HG02884 (cell line): Measurements from ENCODE around the gene CTRB1.

Experiments
- ATAC-seq: cut with Tn5 transposase; IDR thresholded peaks from one replicate; pipeline ENCODE4 v1.9.1; 2021; ENCODE audit warnings: mild to moderate bottlenecking, moderate library complexity; ENCODE audit not compliant: unreplicated experiment

Gene CTRB1

DNA sequence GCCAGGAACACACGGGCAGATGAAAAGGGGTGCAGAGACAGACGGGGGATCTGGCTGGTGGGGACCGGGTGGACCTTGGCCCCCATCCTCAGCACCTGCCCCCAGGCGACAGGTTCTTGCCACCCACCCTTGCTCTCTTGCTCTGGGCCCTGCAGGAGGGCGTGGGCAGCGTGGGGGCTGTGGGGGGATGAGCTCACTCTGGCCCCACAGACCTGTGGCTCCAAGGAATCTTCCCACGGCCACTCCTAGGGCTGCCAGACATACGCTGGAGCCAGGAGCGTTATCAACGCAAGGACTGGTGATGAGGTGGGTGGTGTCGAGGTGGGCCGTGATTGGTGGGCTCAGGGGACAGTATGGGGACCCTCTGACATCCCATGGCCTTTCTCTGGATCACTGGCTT, 6.3 kb downstream of the CTRB1 start:
- no peak for ATAC-seq

- no peak for ATAC-seq
These were observed 7.1 kb downstream of the CTRB1 start for GRCh38 chr16:75225678-75226515.

DNA sequence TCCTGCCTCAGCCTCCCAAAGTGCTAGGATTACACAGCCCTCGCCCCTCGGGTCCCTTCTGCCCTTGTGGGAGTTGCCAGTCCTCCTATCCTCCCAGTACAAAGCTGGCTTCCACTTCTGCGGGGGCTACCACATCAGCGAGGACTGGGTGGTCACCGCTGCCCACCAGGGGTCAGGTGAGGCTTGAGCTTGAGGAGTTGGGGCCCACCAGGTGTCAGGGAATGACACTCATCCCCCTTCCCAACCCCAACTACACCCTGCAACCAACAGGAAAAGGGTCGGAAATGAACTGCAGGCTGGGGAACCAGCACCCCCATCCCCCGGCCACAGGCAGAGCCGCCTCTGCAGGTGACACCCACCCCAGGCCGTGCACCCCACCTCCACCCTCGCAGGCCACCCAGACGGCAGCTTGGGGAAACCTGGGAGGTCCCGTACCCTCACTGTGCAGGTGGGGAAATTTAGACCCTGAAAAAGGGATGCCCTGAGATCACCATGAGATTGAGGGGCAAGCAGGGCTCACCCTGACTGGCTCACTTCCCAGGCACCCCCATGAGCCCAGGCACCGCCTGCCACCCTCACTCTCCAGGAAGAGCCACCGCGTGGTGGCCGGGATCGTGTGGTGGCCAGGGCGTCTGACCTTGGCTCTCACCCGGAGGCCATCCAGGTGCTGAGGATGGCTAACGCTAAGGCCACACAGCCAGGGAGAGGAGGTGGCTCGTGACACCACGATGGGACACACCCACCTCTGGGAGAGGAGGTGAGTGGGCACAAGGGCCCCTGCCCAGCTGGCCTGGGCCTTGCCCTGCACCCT, 8.0 kb downstream of the CTRB1 start:
- no peak for ATAC-seq

DNA sequence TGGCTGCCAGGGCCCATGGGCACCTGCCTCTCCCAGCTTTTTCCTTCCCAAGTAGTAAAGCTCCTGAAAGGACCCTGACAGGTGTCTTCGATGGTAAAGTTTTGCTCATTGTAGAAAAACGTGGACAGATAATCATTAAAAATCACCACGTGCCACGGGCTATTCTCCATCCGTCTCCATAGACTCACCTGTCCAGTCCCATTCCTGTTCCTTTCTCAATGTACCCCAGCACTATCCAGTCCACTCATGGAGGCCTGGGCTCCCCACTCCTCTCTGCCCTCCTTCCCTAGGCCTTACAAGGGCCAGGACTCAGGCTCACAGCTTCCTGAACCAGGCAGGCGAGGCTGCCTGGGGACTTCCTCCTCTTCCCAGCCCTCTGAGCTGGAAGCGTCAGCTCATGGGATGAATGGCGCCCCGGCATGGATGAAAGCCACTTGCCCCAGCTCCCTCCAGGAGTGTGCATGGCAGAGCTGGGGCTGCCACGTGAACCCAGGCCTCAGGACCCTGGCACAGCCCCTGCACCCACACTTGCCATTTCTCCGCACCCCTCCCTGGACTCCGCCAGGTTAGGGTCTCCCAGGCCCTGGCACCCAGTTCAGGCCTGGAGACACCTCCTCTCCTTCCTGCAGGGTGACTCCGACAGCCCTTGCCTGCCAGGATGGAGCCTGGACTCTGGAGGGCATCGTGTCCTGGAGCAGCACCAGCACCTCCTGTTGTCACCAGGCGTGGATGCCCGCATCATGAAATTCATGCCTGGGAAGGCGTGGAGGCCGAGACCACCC, 8.8 kb downstream of the CTRB1 start:
- ATAC-seq: no peak

DNA sequence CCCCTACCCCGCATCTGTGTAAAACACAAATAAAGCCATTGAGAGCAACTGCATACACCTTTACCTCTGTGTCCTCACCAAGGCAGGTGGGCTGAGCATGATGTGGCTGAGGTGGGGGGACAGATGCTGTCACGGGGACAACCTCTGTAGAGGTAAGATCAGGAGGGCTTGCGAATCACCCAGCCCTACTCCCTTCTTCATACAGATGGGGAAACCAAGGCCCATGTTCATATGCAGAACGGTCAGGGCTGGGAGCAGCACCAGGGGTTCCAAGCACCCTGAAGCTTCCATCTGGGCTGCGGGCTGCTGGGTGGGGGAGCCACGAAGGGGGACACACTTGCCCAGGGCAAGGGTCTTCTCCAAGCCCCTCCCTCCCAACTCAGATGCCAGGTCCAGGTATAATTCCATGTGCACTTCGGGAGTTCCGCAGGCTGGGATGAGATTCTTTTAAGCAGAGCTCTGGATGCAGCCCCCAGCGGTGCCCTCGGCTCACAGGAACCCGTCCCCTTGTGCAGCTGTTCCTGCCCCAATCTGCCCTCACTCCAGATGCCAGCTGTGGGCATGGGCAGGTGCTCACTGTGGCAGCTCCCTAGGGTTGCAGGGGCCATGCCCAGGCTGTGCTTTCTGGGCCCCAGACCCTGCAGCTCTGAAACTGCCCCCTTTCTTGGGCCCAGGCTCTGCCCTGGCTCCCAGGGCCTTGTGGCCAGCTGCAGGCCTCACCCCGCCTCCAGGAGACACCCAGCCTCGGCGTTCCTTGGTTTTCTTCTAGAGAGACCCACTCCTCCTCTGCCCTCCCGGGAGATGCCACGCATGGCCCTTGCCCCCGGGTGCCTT, 9.6 kb downstream of the CTRB1 start:
- no peak for ATAC-seq

DNA sequence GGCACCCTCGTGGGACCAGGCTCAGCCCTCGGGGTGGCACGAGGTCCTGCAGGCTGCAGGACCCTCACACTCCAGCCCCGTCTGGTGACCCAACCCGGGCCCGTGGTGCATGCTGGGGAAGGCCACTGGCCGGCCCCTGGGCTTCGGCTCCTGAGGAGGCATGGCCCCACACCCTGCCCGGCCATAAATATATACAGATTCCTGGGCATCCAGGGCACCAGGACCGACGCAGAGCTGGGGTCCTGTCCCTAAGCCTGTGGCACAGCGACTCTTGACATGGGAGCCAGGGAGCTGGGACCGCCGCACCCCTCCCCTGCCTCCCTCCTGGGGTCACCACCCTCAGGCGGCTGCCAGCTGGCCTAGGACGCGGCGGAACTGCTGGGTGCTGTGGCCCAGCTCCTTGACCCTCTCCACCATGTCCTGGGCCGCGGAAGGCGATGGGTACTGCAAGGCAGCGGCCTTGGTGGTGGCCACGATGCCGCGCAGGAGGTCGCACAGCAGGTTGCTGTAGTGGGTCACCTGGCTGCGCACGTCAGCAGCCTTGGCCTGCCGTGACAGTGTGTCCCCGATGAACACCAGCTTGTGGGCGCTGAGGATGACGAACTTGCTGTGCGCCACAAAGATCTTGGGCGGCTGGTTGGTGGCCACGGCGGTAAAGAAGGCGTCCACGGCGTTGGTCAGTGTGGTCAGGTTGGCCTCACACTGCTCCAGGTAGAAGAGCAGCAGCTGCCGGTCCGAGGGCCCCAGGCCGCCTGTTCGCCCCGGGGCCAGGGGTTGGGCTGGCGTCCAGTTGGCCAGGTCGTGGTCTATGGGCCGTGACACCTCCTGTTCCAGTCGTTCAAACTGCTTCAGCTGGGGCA, 10.6 kb downstream of the CTRB1 start:
- ATAC-seq: no peak

- ATAC-seq: no peak
These were observed 11.8 kb downstream of the CTRB1 start for GRCh38 chr16:75230471-75231110.

- no peak for ATAC-seq
These were observed 12.8 kb downstream of the CTRB1 start for GRCh38 chr16:75231570-75231969.

GRCh38 chr16:75233611-75233938, 14.8 kb downstream of the CTRB1 start:
- no peak for ATAC-seq

DNA sequence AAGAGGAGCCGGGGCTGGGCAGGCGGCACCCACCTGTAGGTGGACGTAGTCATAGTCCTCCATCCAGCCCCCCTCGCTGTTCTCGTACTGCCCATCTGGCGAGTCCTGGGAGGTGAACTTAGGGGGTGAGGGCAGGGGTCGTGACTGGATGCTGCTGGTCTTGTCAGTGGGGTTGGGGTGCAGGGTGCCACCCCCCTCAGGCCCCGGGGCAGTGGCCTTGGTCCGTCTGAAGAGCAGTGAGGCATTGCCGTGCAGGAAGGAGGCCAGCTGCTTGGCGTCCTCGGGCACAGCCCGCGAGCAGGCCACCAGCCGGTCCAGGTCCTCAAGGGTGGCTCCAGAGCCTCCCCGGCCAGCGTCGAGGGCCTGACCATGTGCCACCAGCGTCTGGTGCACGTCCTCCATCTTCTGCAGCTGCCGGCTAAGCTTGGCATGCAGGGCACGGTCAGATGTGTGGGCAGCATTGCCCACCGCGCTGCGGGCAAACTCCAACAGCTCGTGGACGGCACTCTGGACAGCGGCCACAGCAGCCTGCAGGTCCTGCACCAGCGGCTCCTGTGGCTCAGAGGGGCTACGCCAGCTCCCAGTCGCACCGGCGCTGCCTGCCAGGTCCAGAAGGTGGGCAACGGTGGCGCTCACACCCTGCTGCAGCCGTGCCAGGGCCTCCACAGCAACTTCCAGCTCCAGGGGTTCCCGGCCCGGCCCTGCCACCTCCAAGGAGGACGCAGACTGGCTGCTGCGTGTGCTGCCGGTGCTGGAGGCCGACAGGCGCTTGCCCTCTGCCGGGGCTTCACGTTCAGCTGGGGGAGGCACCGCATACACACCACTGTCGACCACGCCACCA, 16.3 kb downstream of the CTRB1 start:
- no peak for ATAC-seq

GRCh38 chr16:75235721-75236193, 17.0 kb downstream of the CTRB1 start:
- no peak for ATAC-seq

- no peak for ATAC-seq
These were observed 17.4 kb downstream of the CTRB1 start for GRCh38 chr16:75236232-75236631.

GRCh38 chr16:75236736-75237397, 18.1 kb downstream of the CTRB1 start:
- no peak for ATAC-seq

- ATAC-seq: no peak
These were observed 18.8 kb downstream of the CTRB1 start for GRCh38 chr16:75237398-75238131.

GRCh38 chr16:75238132-75238852, 19.5 kb downstream of the CTRB1 start:
- ATAC-seq: no peak

GRCh38 chr16:75238853-75239541, 20.2 kb downstream of the CTRB1 start:
- ATAC-seq: no peak
